Measurements from ENCODE around the gene MARK4. TPM values are rescaled to one million over a fixed set of nuclear protein-coding genes. Genes with fewer than 3 reads are reported as not detected.
A peak's percentile ranks its signal among the peaks of the same experiment; 100 is the strongest.

The MARK4 gene
- total and polyA plus RNA-seq, 2 experiments from 2014 or later: 14.8 to 23.0 TPM

GRCh38 chr19:45280471-45280961, 29.4 kb downstream of the MARK4 start:
- 86% methylated on average over 19 of the region's 19 CpGs for WGBS (ENCODE audit: low lambda C conversion rate, missing lambda C conversion rate)
- TF ChIP-seq EZH2 (IDR thresholded peaks at IDR 0.05; ENCODE audit: borderline replicate concordance): no peak
- TF ChIP-seq EZH2phosphoT487 (IDR thresholded peaks at IDR 0.05; ENCODE audit: low read depth, severe bottlenecking, unreplicated experiment): no peak
- TF ChIP-seq CTCF (IDR thresholded peaks at IDR 0.05; ENCODE audit: poor library complexity): no peak

GRCh38 chr19:45283443-45284033, 32.5 kb downstream of the MARK4 start:
- Histone ChIP-seq H3K36me3 (replicated peaks; ENCODE audit: insufficient read depth, low read depth) (no peaks in the 10 kb centered on the region), H3K27me3 (no peaks in the 10 kb centered on the region), H3K4me3 (no peak overlapping the region), H2AFZ (no peak overlapping the region), H4K20me1 (ENCODE audit: insufficient read depth, poor library complexity, severe bottlenecking) (no peaks in the 10 kb centered on the region), H3K9me2 (replicated peaks; ENCODE audit: insufficient read depth) (no peaks in the 10 kb centered on the region), H3K4me1 (ENCODE audit: insufficient read depth) (no peaks in the 10 kb centered on the region), H3K79me2 (no peaks in the 10 kb centered on the region), H3K27ac (no peak overlapping the region), H3K4me2 (no peak overlapping the region), H3K9me3 (ENCODE audit: low read depth) (no peaks in the 10 kb centered on the region)
- DNase-seq (ENCODE audit: low spot score): no peak
- 92% methylated on average over 7 of the region's 7 CpGs for WGBS (ENCODE audit: low lambda C conversion rate, missing lambda C conversion rate)
- TF ChIP-seq EZH2 (IDR thresholded peaks at IDR 0.05; ENCODE audit: borderline replicate concordance): no peak
- TF ChIP-seq CTCF (IDR thresholded peaks at IDR 0.05; ENCODE audit: poor library complexity): no peak
- TF ChIP-seq EZH2phosphoT487 (IDR thresholded peaks at IDR 0.05; ENCODE audit: low read depth, severe bottlenecking, unreplicated experiment): no peak

More at GRCh38 chr19:45280471-45280961, 29.4 kb downstream of the MARK4 start:
- Histone ChIP-seq H2AFZ (no peak overlapping the region), H3K9me3 (ENCODE audit: low read depth) (no peaks in the 10 kb centered on the region), H3K36me3 (replicated peaks; ENCODE audit: insufficient read depth, low read depth) (no peaks in the 10 kb centered on the region), H3K4me2 (no peak overlapping the region), H3K27ac (no peak overlapping the region), H3K4me1 (ENCODE audit: insufficient read depth) (peaks cover 8% of the 10 kb centered on the region), H3K79me2 (no peaks in the 10 kb centered on the region), H3K27me3 (no peaks in the 10 kb centered on the region), H3K9me2 (replicated peaks; ENCODE audit: insufficient read depth) (no peaks in the 10 kb centered on the region), H4K20me1 (ENCODE audit: insufficient read depth, poor library complexity, severe bottlenecking) (no peaks in the 10 kb centered on the region), H3K4me3 (no peak overlapping the region)
- DNase-seq (ENCODE audit: low spot score): peak; percentile 33

DNA sequence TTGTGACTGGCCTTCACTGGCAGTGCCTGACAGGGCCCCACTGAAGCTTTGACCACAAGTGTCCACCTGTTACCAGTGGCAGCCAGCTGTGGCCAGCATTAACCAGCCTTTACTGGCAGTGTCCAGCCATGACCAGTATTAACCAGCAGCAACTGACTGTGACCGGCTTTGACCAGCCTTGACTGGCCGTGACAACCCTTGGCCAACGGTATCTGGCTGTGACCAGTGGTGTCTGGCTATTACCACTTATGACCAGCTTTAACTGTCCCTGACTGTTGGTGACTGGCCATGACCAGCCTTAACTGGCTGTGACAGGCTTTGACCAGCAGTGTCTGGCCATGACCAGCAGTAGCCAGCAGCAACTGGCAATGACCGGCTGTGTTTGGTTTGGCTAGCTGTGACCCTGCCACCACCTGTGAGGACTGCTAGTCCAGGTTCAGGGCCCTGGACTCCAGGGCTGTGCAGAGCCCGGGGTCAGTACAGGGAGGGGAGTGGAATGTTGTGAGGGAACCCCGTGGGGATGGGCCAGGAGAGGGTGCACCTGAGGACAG, 39.4 kb downstream of the MARK4 start:
- H3K4me2 ChIP-seq: no peak overlapping the region
- no peaks in the 10 kb centered on the region for H3K27me3 ChIP-seq
- no peaks in the 10 kb centered on the region for H3K36me3 ChIP-seq (replicated peaks; ENCODE audit: insufficient read depth, low read depth)
- no peaks in the 10 kb centered on the region for H4K20me1 ChIP-seq (ENCODE audit: insufficient read depth, poor library complexity, severe bottlenecking)
- H3K9me2 ChIP-seq (replicated peaks; ENCODE audit: insufficient read depth): no peaks in the 10 kb centered on the region
- WGBS (ENCODE audit: low lambda C conversion rate, missing lambda C conversion rate): 98% methylated on average over 5 of the region's 6 CpGs
- H3K9me3 ChIP-seq (ENCODE audit: low read depth): no peaks in the 10 kb centered on the region
- H2AFZ ChIP-seq: no peak overlapping the region
- H3K27ac ChIP-seq: no peak overlapping the region
- no peaks in the 10 kb centered on the region for H3K4me1 ChIP-seq (ENCODE audit: insufficient read depth)
- H3K4me3 ChIP-seq: no peak overlapping the region
- TF ChIP-seq EZH2 (IDR thresholded peaks at IDR 0.05; ENCODE audit: borderline replicate concordance): no peak
- no peak for TF ChIP-seq EZH2phosphoT487 (IDR thresholded peaks at IDR 0.05; ENCODE audit: low read depth, severe bottlenecking, unreplicated experiment)
- TF ChIP-seq CTCF (IDR thresholded peaks at IDR 0.05; ENCODE audit: poor library complexity): no peak
- H3K79me2 ChIP-seq: no peaks in the 10 kb centered on the region
- DNase-seq (ENCODE audit: low spot score): no peak

All from hepatocyte (in vitro differentiated cells).